B cell (primary cell): ENCODE results near the gene OR4D6. TPM values are rescaled to one million over a fixed set of nuclear protein-coding genes. Genes with fewer than 3 reads are reported as not detected.

ENCODE experiments used
- ATAC-seq: fragments of 200-7000 bp; cut with Tn5 transposase; one replicate; pipeline ENCODE4 v1.10.0; 2021; ENCODE audit warnings: low read depth, mild to moderate bottlenecking, moderate number of reproducible peaks, moderate library complexity
- CTCF ChIA-PET: fragments of 350-600 bp; sonication (Branson Sonifier 250); formaldehyde crosslinking; loops from one replicate; lab custom pipeline; 2021; ENCODE audit warnings: antibody characterized with exemption, inconsistent platforms; lab: Charles Lee
- POLR2A ChIA-PET: fragments of 350-600 bp; sonication (Branson Sonifier 250); formaldehyde crosslinking; loops from one replicate; lab custom pipeline; 2021; ENCODE audit warnings: antibody characterized with exemption; lab: Charles Lee
- DNase-seq: peaks from one replicate; pipeline ENCODE4 v3.0.0; 2013
- H2AFZ ChIP-seq: 2 replicates; pipeline ENCODE4 v1.6.1; 2012; ENCODE audit warnings: mild to moderate bottlenecking, low read depth, low read length; ENCODE audit not compliant: insufficient read depth, poor library complexity, severe bottlenecking
- H3K27ac ChIP-seq, 2 donors: 1 replicate in 1 of 2; 2 replicates in 1 of 2; pipeline ENCODE4 v1.5.1; 2012 to 2013; ENCODE audit warnings: low read length in 2 of 2, mild to moderate bottlenecking in 2 of 2, moderate library complexity in 1 of 2
- H3K27me3 ChIP-seq, 4 experiments: fragments of 200-600 bp in 1 of 4; sonication (generic) in 1 of 4; replicated peaks in 1 of 4; 1 replicate in 2 of 4; 2 replicates in 2 of 4; pipeline versions ENCODE4 v1.6.1 to v1.7.0; 2013 to 2016; ENCODE audit warnings: low read length in 3 of 4, mild to moderate bottlenecking in 2 of 4, mixed read lengths in 1 of 4, moderate library complexity in 1 of 4; ENCODE audit not compliant: insufficient read depth in 4 of 4, control insufficient read depth in 3 of 4; ENCODE audit errors: control extremely low read depth in 1 of 4
- H3K36me3 ChIP-seq, 2 experiments: replicated peaks in 1 of 2; 1 replicate in 1 of 2; 2 replicates in 1 of 2; pipeline versions ENCODE4 v1.6.1 to v1.7.1; 2013; ENCODE audit warnings: low read length in 1 of 2; ENCODE audit not compliant: insufficient read depth in 2 of 2, control insufficient read depth in 1 of 2; ENCODE audit errors: control extremely low read depth in 1 of 2, extremely low read depth in 1 of 2
- H3K4me1 ChIP-seq, 2 donors: fragments of 200-600 bp in 1 of 2; sonication (generic) in 1 of 2; 1 replicate in 1 of 2; 2 replicates in 1 of 2; pipeline versions ENCODE4 v1.5.1 to v1.6.1; 2013 to 2017; ENCODE audit warnings: low read length in 2 of 2; ENCODE audit not compliant: control insufficient read depth in 2 of 2, insufficient read depth in 2 of 2
- H3K4me2 ChIP-seq: replicated peaks from 2 replicates; pipeline ENCODE3; 2012; ENCODE audit warnings: mild to moderate bottlenecking, low read depth, low read length; ENCODE audit not compliant: poor library complexity, severe bottlenecking
- H3K4me3 ChIP-seq, 5 experiments: fragments of 200-600 bp in 1 of 5; sonication (generic) in 1 of 5; 1 replicate in 3 of 5; 2 replicates in 2 of 5; pipeline versions ENCODE4 v1.5.1 to v1.7.0; 2011 to 2016; ENCODE audit warnings: low read length in 4 of 5, mild to moderate bottlenecking in 4 of 5, low read depth in 2 of 5, control low read depth in 1 of 5, moderate library complexity in 1 of 5; ENCODE audit not compliant: insufficient read depth in 1 of 5; ENCODE audit errors: control extremely low read depth in 1 of 5, extremely low read depth in 1 of 5
- H3K79me2 ChIP-seq: fragments of 200-600 bp; sonication (generic); one replicate; pipeline ENCODE4 v1.6.0; 2016; ENCODE audit warnings: low read length; ENCODE audit not compliant: control insufficient read depth, insufficient read depth
- H3K9ac ChIP-seq: fragments of 200-600 bp; sonication (generic); 2 replicates; pipeline ENCODE4 v1.6.1; 2017; ENCODE audit warnings: mild to moderate bottlenecking, low read length, moderate library complexity
- H3K9me3 ChIP-seq, 3 donors: one replicate each; pipeline versions ENCODE4 v1.6.1 to v1.7.1; 2013; ENCODE audit warnings: low read length in 2 of 3; ENCODE audit not compliant: control insufficient read depth in 2 of 3, insufficient read depth in 1 of 3; ENCODE audit errors: control extremely low read depth in 1 of 3
- H4K20me1 ChIP-seq: 2 replicates; pipeline ENCODE4 v1.6.0; 2012; ENCODE audit warnings: mild to moderate bottlenecking, low read length; ENCODE audit not compliant: insufficient read depth, control insufficient read depth, poor library complexity, severe bottlenecking
- H3K27ac Mint-ChIP-seq: one replicate; pipeline ENCODE4 v1.8.0; 2021; ENCODE audit warnings: mixed read lengths
- H3K27me3 Mint-ChIP-seq: one replicate; pipeline ENCODE4 v1.8.0; 2021; ENCODE audit warnings: mixed read lengths
- H3K4me1 Mint-ChIP-seq: one replicate; pipeline ENCODE4 v1.8.0; 2021; ENCODE audit warnings: mixed read lengths
- H3K4me3 Mint-ChIP-seq: one replicate; pipeline ENCODE4 v1.8.0; 2021; ENCODE audit warnings: mixed read lengths
- H3K9me3 Mint-ChIP-seq: one replicate; pipeline ENCODE4 v1.8.0; 2022; ENCODE audit warnings: mixed read lengths; ENCODE audit not compliant: insufficient read depth
- CTCF ChIP-seq: fragments of 200-600 bp; IDR thresholded peaks from one replicate; pipeline ENCODE4 v1.8.0; 2022; ENCODE audit warnings: antibody characterized with exemption, mild to moderate bottlenecking
- EZH2 ChIP-seq: IDR thresholded peaks from 2 replicates; pipeline ENCODE4 v1.6.1; 2012; ENCODE audit warnings: borderline replicate concordance, low read depth, mild to moderate bottlenecking, moderate library complexity, low read length; ENCODE audit not compliant: insufficient read depth, poor library complexity, severe bottlenecking
- WGBS: methylation state at CpG from one replicate; pipeline ENCODE4 v1.1.5; 2013; ENCODE audit warnings: missing lambda C conversion rate; ENCODE audit not compliant: insufficient coverage; 5-methylcytosine and 5-hydroxymethylcytosine counted together
- intact Hi-C: fragments of 100-400 bp; cut with micrococcal nuclease; formaldehyde crosslinking; loops from one replicate; pipeline ENCODE4 v1.10.0; 2022
- polyA plus RNA-seq: library from polyadenylated mRNA; depleted of rRNA; stranded (reverse); fragments of >200 nt; gene quantifications from 2 replicates; pipeline ENCODE4 v1.2.3, GENCODE V29; 2012
- total RNA-seq, 2 donors: library from RNA; stranded (reverse); fragments of 120-200 nt in 1 of 2; gene quantifications; 1 replicate in 1 of 2; 2 replicates in 1 of 2; pipeline versions ENCODE4 v1.2.3 to v1.2.4, GENCODE V29; 2013 to 2022

The OR4D6 gene
- total and polyA plus RNA-seq, 2 donors (not counting 1 experiment from before 2014, with no cell fraction given), result not detected

- Mint-ChIP-seq H3K4me1 (peaks cover 38% of the 10 kb centered on the region), H3K27me3 (no peaks in the 10 kb centered on the region), H3K4me3 (peak overlapping the region; percentile 68), H3K27ac (peak overlapping the region; percentile 81), H3K9me3 (no peaks in the 10 kb centered on the region)
- H3K9ac ChIP-seq, result peak overlapping the region; percentile 42
- no peaks in the 10 kb centered on the region for H3K79me2 ChIP-seq
- peak; percentile 46 for DNase-seq
- no peaks in the 10 kb centered on the region for H4K20me1 ChIP-seq
- ChIA-PET CTCF (interaction anchor here (0.7 to 5.5 kb wide), 5 partner anchors 7 to 245 kb away, joined by 3 to 41 read pairs (median 4); partner anchors contain the start of gene DTX4), POLR2A (no interaction called here)
- peak overlapping the region; percentile 63 for H3K4me2 ChIP-seq
- H2AFZ ChIP-seq, result peak overlapping the region; percentile 58
- intact Hi-C loops, result loop anchor here (5.0 kb wide), 1 partner anchor 35 kb away; no protein-coding TSS in a partner anchor
- WGBS, result 2% methylated on average over 4 of the region's 5 CpGs
- peak overlapping the region in 2 of 5 experiments; percentile 25 to 31 for H3K4me3 ChIP-seq
- no peaks in the 10 kb centered on the region for H3K27me3 ChIP-seq
- TF ChIP-seq EZH2, result no peak
- no peak for TF ChIP-seq CTCF
- peak overlapping the region; percentile 16 to 62 for H3K27ac ChIP-seq
- H3K9me3 ChIP-seq, result peaks cover 0 to 5% (median 0%) of the 10 kb centered on the region in 3 donors
- H3K36me3 ChIP-seq, result no peaks in the 10 kb centered on the region
- H3K4me1 ChIP-seq, result peaks cover 44% of the 10 kb centered on the region in 2 donors
- ATAC-seq, result peak; percentile 67
Observed at GRCh38 chr11:59417023-59417422, 39.7 kb upstream of the OR4D6 start.

GRCh38 chr11:59418156-59418555 lies 38.6 kb upstream of the OR4D6 start:
- no peak overlapping the region for H3K4me3 ChIP-seq
- no peaks in the 10 kb centered on the region for H3K36me3 ChIP-seq
- no peak overlapping the region for H3K4me2 ChIP-seq
- ChIA-PET CTCF (interaction anchor here (1.1 to 5.5 kb wide), 5 partner anchors 12 to 260 kb away, joined by 3 to 41 read pairs (median 6); partner anchors contain the start of gene DTX4), POLR2A (no interaction called here)
- no peak overlapping the region for H3K27ac ChIP-seq
- H3K4me3 Mint-ChIP-seq, result no peak overlapping the region
- WGBS, result 100% methylated on average over 1 of the region's 2 CpGs
- no peak overlapping the region for H2AFZ ChIP-seq
- no peaks in the 10 kb centered on the region for H3K27me3 Mint-ChIP-seq
- peaks cover 0 to 5% (median 0%) of the 10 kb centered on the region in 3 donors for H3K9me3 ChIP-seq
- H3K4me1 Mint-ChIP-seq, result peaks cover 45% of the 10 kb centered on the region
- TF ChIP-seq CTCF (no peak), EZH2 (no peak)
- ATAC-seq (no peak), DNase-seq (no peak)
- H3K27me3 ChIP-seq, result no peaks in the 10 kb centered on the region
- H3K9ac ChIP-seq, result no peak overlapping the region
- no peaks in the 10 kb centered on the region for H3K9me3 Mint-ChIP-seq
- no peaks in the 10 kb centered on the region for H4K20me1 ChIP-seq
- peak overlapping the region; percentile 29 for H3K27ac Mint-ChIP-seq
- H3K4me1 ChIP-seq, result peaks cover 43 to 50% of the 10 kb centered on the region in 2 donors
- intact Hi-C loops, result loop anchor here (5.0 kb wide), 1 partner anchor 36 kb away; no protein-coding TSS in a partner anchor
- H3K79me2 ChIP-seq, result no peaks in the 10 kb centered on the region
